Measurements from ENCODE around the gene SMPX. TPM values are rescaled to one million over a fixed set of nuclear protein-coding genes. Genes with fewer than 3 reads are reported as not detected.

The SMPX gene
- total and polyA plus RNA-seq, 4 experiments from 2014 or later: not detected

- Histone ChIP-seq H3K4me3 (ENCODE audit: low read length in 2 of 2) (peak within 1 kb of the TSS in 1 of 2 donors; percentile 43), H3K9me3 (ENCODE audit: control insufficient read depth in 1 of 2, low read length in 2 of 2) (no peaks in the 10 kb centered on the region), H3K4me1 (ENCODE audit: insufficient read depth, low read length) (no peaks in the 10 kb centered on the region), H3K27ac (ENCODE audit: low read depth, low read length) (no peak within 1 kb of the TSS), H3K36me3 (ENCODE audit: insufficient read depth, low read length) (no peaks in the 10 kb centered on the region), H3K27me3 (ENCODE audit: insufficient read depth, low read length) (no peaks in the 10 kb centered on the region)
- peak in 2 of 5 donors; percentile 5 to 11 for DNase-seq
- Mint-ChIP-seq H3K9me3 (no peaks in the 10 kb centered on the region), H3K4me3 (peak within 1 kb of the TSS; percentile 35 to 83 (median 68)), H3K36me3 (no peaks in the 10 kb centered on the region), H3K4me1 (peaks cover 0 to 2% (median 0%) of the 10 kb centered on the region in 4 donors), H3K27ac (peak within 1 kb of the TSS in 5 of 7 donors; percentile 31 to 61 (median 48)), H3K27me3 (peaks cover 0 to 4% of the 10 kb centered on the region in 2 donors)
- ChIA-PET POLR2A (ENCODE audit: partially characterized antibody) (interaction anchor here (1.0 kb wide), 1 partner anchor 219 kb away, joined by 3 read pairs; no protein-coding TSS in a partner anchor), CTCF (ENCODE audit: partially characterized antibody) (no interaction called here)
- intact Hi-C loops (cut with micrococcal nuclease): loop anchor here (10.0 kb wide), 1 partner anchor 283 kb away; the partner anchor contains the start of gene CNKSR2
These were observed 99.7 kb downstream of the SMPX start, which contains the start of gene KLHL34 for GRCh38 chrX:21658152-21658737. Gene KLHL34, minus strand, starts transcription at chrX:21658330. Its CDS starts 542 bp downstream, at chrX:21657788.

GRCh38 chrX:21657318-21658151, 100.4 kb downstream of the SMPX start:
- Mint-ChIP-seq H3K9me3 (no peaks in the 10 kb centered on the region), H3K4me1 (peaks cover 0 to 2% (median 0%) of the 10 kb centered on the region in 4 donors), H3K36me3 (no peaks in the 10 kb centered on the region), H3K27ac (peak overlapping the region in 2 of 7 donors; percentile 46 to 59), H3K4me3 (peak overlapping the region; percentile 35 to 83 (median 68)), H3K27me3 (peaks cover 0 to 4% of the 10 kb centered on the region in 2 donors)
- ChIA-PET CTCF (ENCODE audit: partially characterized antibody) (no interaction called here), POLR2A (ENCODE audit: partially characterized antibody) (interaction anchor here (1.0 to 1.1 kb wide), 2 partner anchors 219 to 283 kb away, joined by 3 read pairs; partner anchors contain the start of gene CNKSR2)
- intact Hi-C loops (cut with micrococcal nuclease): loop anchor here (10.0 kb wide), 1 partner anchor 283 kb away; the partner anchor contains the start of gene CNKSR2
- H3K9me3 ChIP-seq (ENCODE audit: control insufficient read depth in 1 of 2, low read length in 2 of 2): no peaks in the 10 kb centered on the region
- no peaks in the 10 kb centered on the region for H3K4me1 ChIP-seq (ENCODE audit: insufficient read depth, low read length)
- H3K27ac ChIP-seq (ENCODE audit: low read depth, low read length): no peak overlapping the region
- no peaks in the 10 kb centered on the region for H3K27me3 ChIP-seq (ENCODE audit: insufficient read depth, low read length)
- H3K4me3 ChIP-seq (ENCODE audit: low read length in 2 of 2): peak overlapping the region in 1 of 2 donors; percentile 43
- peak in 3 of 5 donors; percentile 5 to 20 (median 20) for DNase-seq
- no peaks in the 10 kb centered on the region for H3K36me3 ChIP-seq (ENCODE audit: insufficient read depth, low read length)

GRCh38 chrX:21656587-21657317, 101.2 kb downstream of the SMPX start:
- no peak overlapping the region for H3K27ac Mint-ChIP-seq
- H3K9me3 ChIP-seq (ENCODE audit: control insufficient read depth in 1 of 2, low read length in 2 of 2): no peaks in the 10 kb centered on the region
- no peaks in the 10 kb centered on the region for H3K9me3 Mint-ChIP-seq
- no peak overlapping the region for H3K27ac ChIP-seq (ENCODE audit: low read depth, low read length)
- H3K36me3 ChIP-seq (ENCODE audit: insufficient read depth, low read length): no peaks in the 10 kb centered on the region
- H3K27me3 Mint-ChIP-seq: no peaks in the 10 kb centered on the region
- ChIA-PET CTCF (ENCODE audit: partially characterized antibody) (no interaction called here), POLR2A (ENCODE audit: partially characterized antibody) (interaction anchor here (1.1 kb wide), 1 partner anchor 283 kb away, joined by 3 read pairs; the partner anchor contains the start of gene CNKSR2)
- no peaks in the 10 kb centered on the region for H3K36me3 Mint-ChIP-seq
- H3K4me1 ChIP-seq (ENCODE audit: insufficient read depth, low read length): no peaks in the 10 kb centered on the region
- peaks cover 0 to 2% (median 0%) of the 10 kb centered on the region in 4 donors for H3K4me1 Mint-ChIP-seq
- H3K4me3 Mint-ChIP-seq: peak overlapping the region in 1 of 8 donors; percentile 16
- H3K27me3 ChIP-seq (ENCODE audit: insufficient read depth, low read length): no peaks in the 10 kb centered on the region
- H3K4me3 ChIP-seq (ENCODE audit: low read length in 2 of 2): no peak overlapping the region
- DNase-seq: no peak
- intact Hi-C loops (cut with micrococcal nuclease): loop anchor here (10.0 kb wide), 1 partner anchor 282 kb away; the partner anchor contains the start of gene CNKSR2

Other genes starting within 250 kb of the SMPX start
- 1 to 10 TPM; 2.5 to 2.6 TPM for gene KLHL34, start 99.8 kb downstream of the SMPX start, total RNA-seq
- 1 to 10 TPM in 1 of 2 donors, under 1 TPM in 1; 0.64 to 1.7 TPM for gene KLHL34, start 99.8 kb downstream of the SMPX start, polyA plus RNA-seq
- gene MBTPS2, start 81.5 kb upstream of the SMPX start, total RNA-seq: 1 to 10 TPM; 6.5 to 6.9 TPM
- gene MBTPS2, start 81.5 kb upstream of the SMPX start, polyA plus RNA-seq: 1 to 10 TPM; 6.5 to 8.0 TPM
- 1 to 10 TPM; 1.3 to 1.5 TPM for gene YY2, start 97.9 kb upstream of the SMPX start, total RNA-seq
- 1 to 10 TPM in 1 of 2 donors, under 1 TPM in 1; 0.71 to 1.5 TPM for gene YY2, start 97.9 kb upstream of the SMPX start, polyA plus RNA-seq
- gene SMS, start 182.6 kb upstream of the SMPX start, total RNA-seq: 10 to 100 TPM; 28.0 to 29.7 TPM
- 10 to 100 TPM; 49.9 to 74.7 TPM for gene SMS, start 182.6 kb upstream of the SMPX start, polyA plus RNA-seq